H9 (cell line): ENCODE data around the gene ABCC3. TPM values are rescaled to one million over a fixed set of nuclear protein-coding genes. Genes with fewer than 3 reads are reported as not detected.
A peak's percentile ranks its signal among the peaks of the same experiment; 100 is the strongest.

Source experiments
- DNase-seq: peaks from one replicate; pipeline ENCODE4 v3.0.0-alpha.2; 2017
- H2AFZ ChIP-seq: one replicate; pipeline ENCODE4 v1.6.1; 2013; ENCODE audit warnings: mild to moderate bottlenecking, low read length, control low read depth, moderate library complexity
- H2AK5ac ChIP-seq: 2 replicates; pipeline ENCODE4 v1.6.1; 2013; ENCODE audit warnings: low read length, control low read depth, mixed read lengths; ENCODE audit not compliant: insufficient read length
- H2BK120ac ChIP-seq: one replicate; pipeline ENCODE4 v1.6.1; 2013; ENCODE audit warnings: low read depth, mild to moderate bottlenecking, low read length, control low read depth, inconsistent platforms; ENCODE audit not compliant: poor library complexity, severe bottlenecking
- H2BK12ac ChIP-seq: 2 replicates; pipeline ENCODE4 v1.6.1; 2013; ENCODE audit warnings: low read length, control low read depth, mixed read lengths, low read depth; ENCODE audit not compliant: insufficient read length
- H2BK15ac ChIP-seq: 2 replicates; pipeline ENCODE4 v1.6.1; 2013; ENCODE audit warnings: low read depth, low read length, control low read depth
- H2BK20ac ChIP-seq: one replicate; pipeline ENCODE4 v1.6.1; 2013; ENCODE audit warnings: low read depth, mild to moderate bottlenecking, low read length, control low read depth, inconsistent platforms; ENCODE audit not compliant: poor library complexity, severe bottlenecking
- H2BK5ac ChIP-seq: 2 replicates; pipeline ENCODE4 v1.6.1; 2013; ENCODE audit warnings: low read length, control low read depth, mixed read lengths; ENCODE audit not compliant: insufficient read length
- H3K14ac ChIP-seq: 2 replicates; pipeline ENCODE4 v1.6.1; 2013; ENCODE audit warnings: low read length, control low read depth; ENCODE audit not compliant: insufficient read depth
- H3K18ac ChIP-seq: 2 replicates; pipeline ENCODE4 v1.6.1; 2013; ENCODE audit warnings: low read depth, mild to moderate bottlenecking, mixed read lengths, low read length, control low read depth; ENCODE audit not compliant: insufficient read length
- H3K23ac ChIP-seq: 2 replicates; pipeline ENCODE4 v1.6.1; 2013; ENCODE audit warnings: low read length, control low read depth, mixed read lengths, low read depth; ENCODE audit not compliant: insufficient read length
- H3K23me2 ChIP-seq: 2 replicates; pipeline ENCODE4 v1.6.1; 2013; ENCODE audit warnings: low read depth, mild to moderate bottlenecking, mixed read lengths, low read length, control low read depth; ENCODE audit not compliant: insufficient read length, poor library complexity, severe bottlenecking
- H3K27ac ChIP-seq: 2 replicates; pipeline ENCODE4 v1.5.1; 2013; ENCODE audit warnings: low read length, control low read depth, mixed read lengths, low read depth; ENCODE audit not compliant: insufficient read length
- H3K27me3 ChIP-seq: 2 replicates; pipeline ENCODE4 v1.6.1; 2013; ENCODE audit warnings: low read length, control low read depth, inconsistent platforms; ENCODE audit not compliant: insufficient read depth
- H3K4ac ChIP-seq: 2 replicates; pipeline ENCODE4 v1.6.1; 2013; ENCODE audit warnings: low read depth, mild to moderate bottlenecking, control low read depth, inconsistent platforms, low read length, moderate library complexity
- H3K4me1 ChIP-seq: 2 replicates; pipeline ENCODE4 v1.6.1; 2013; ENCODE audit warnings: low read length, control low read depth, inconsistent platforms; ENCODE audit not compliant: insufficient read depth
- H3K4me2 ChIP-seq: 2 replicates; pipeline ENCODE4 v1.6.1; 2013; ENCODE audit warnings: low read length, control low read depth, mixed read lengths; ENCODE audit not compliant: insufficient read length, insufficient read depth
- H3K56ac ChIP-seq: 2 replicates; pipeline ENCODE4 v1.6.1; 2013; ENCODE audit warnings: low read depth, mild to moderate bottlenecking, mixed read lengths, low read length, control low read depth; ENCODE audit not compliant: insufficient read length
- H3K79me1 ChIP-seq: 2 replicates; pipeline ENCODE4 v1.6.1; 2013; ENCODE audit warnings: low read depth, mild to moderate bottlenecking, moderate library complexity, low read length, control low read depth, inconsistent platforms; ENCODE audit not compliant: insufficient read depth, poor library complexity, severe bottlenecking
- H3K79me2 ChIP-seq: 2 replicates; pipeline ENCODE4 v1.6.1; 2013; ENCODE audit warnings: low read length, control low read depth, inconsistent platforms; ENCODE audit not compliant: insufficient read depth
- H3K9ac ChIP-seq: 2 replicates; pipeline ENCODE4 v1.6.1; 2013; ENCODE audit warnings: low read length, control low read depth, mixed read lengths; ENCODE audit not compliant: insufficient read length; ENCODE audit errors: extremely low read depth
- H3K9me3 ChIP-seq: one replicate; pipeline ENCODE4 v1.6.1; 2013; ENCODE audit warnings: low read depth, low read length, inconsistent platforms; ENCODE audit not compliant: control insufficient read depth
- H3T11ph ChIP-seq: one replicate; pipeline ENCODE4 v1.6.1; 2013; ENCODE audit warnings: mild to moderate bottlenecking, low read length, control low read depth, inconsistent platforms
- H4K20me1 ChIP-seq: one replicate; pipeline ENCODE4 v1.6.1; 2013; ENCODE audit not compliant: control insufficient read depth, insufficient read length, insufficient read depth
- H4K5ac ChIP-seq: 2 replicates; pipeline ENCODE4 v1.6.1; 2013; ENCODE audit warnings: low read depth, mild to moderate bottlenecking, mixed read lengths, low read length, control low read depth; ENCODE audit not compliant: insufficient read length
- H4K8ac ChIP-seq: replicated peaks from 2 replicates; pipeline ENCODE4 v1.6.1; 2013; ENCODE audit warnings: low read length, control low read depth, mixed read lengths, low read depth; ENCODE audit not compliant: insufficient read length
- H4K91ac ChIP-seq: 2 replicates; pipeline ENCODE4 v1.6.1; 2013; ENCODE audit warnings: low read depth, mild to moderate bottlenecking, moderate library complexity, mixed read lengths, low read length, control low read depth; ENCODE audit not compliant: insufficient read length
- H3K27ac Mint-ChIP-seq, 3 experiments: 2 replicates in 2 of 3; 3 replicates in 1 of 3; pipeline ENCODE4 v1.8.0; 2020 to 2021; ENCODE audit warnings: mixed read lengths in 3 of 3, mild to moderate bottlenecking in 1 of 3, moderate library complexity in 1 of 3
- H3K27me3 Mint-ChIP-seq: 2 replicates; pipeline ENCODE4 v1.8.0; 2021; ENCODE audit warnings: low read depth, mild to moderate bottlenecking, moderate library complexity, mixed read lengths
- H3K36me3 Mint-ChIP-seq, 3 experiments: 2 replicates in 2 of 3; 3 replicates in 1 of 3; pipeline ENCODE4 v1.8.0; 2020 to 2021; ENCODE audit warnings: low read depth in 3 of 3, mixed read lengths in 3 of 3; ENCODE audit not compliant: insufficient read depth in 1 of 3
- H3K4me1 Mint-ChIP-seq, 2 experiments: 2 replicates each; pipeline ENCODE4 v1.8.0; 2020; ENCODE audit warnings: mixed read lengths in 2 of 2
- H3K4me3 Mint-ChIP-seq, 2 experiments: 2 replicates in 1 of 2; 3 replicates in 1 of 2; pipeline ENCODE4 v1.8.0; 2020 to 2021; ENCODE audit warnings: mild to moderate bottlenecking in 2 of 2, mixed read lengths in 2 of 2, moderate library complexity in 1 of 2
- H3K9me3 Mint-ChIP-seq, 2 experiments: 2 replicates in 1 of 2; 3 replicates in 1 of 2; pipeline ENCODE4 v1.8.0; 2020; ENCODE audit warnings: mild to moderate bottlenecking in 2 of 2, mixed read lengths in 2 of 2, moderate library complexity in 1 of 2
- WGBS: extraction: QIAGEN DNeasy Blood & Tissue Kit; methylation state at CpG from one replicate; pipeline ENCODE4 v1.1.7; 2013; ENCODE audit warnings: missing lambda C conversion rate, low lambda C conversion rate, mixed read lengths; ENCODE audit not compliant: insufficient read length; ENCODE audit errors: extremely low coverage; 5-methylcytosine and 5-hydroxymethylcytosine counted together
- total RNA-seq: library from RNA; stranded (reverse); gene quantifications from 2 replicates; pipeline ENCODE4 v1.2.1, GENCODE V29; 2021
- TF ChIP-seq, protein P1 (sequence below): fragments of 200-600 bp; sonication (generic); conservative IDR thresholded peaks from 3 replicates; pipeline ENCODE4 v1.8.0; 2021; ENCODE audit warnings: antibody characterized with exemption, mild to moderate bottlenecking

Gene ABCC3
- total RNA-seq, 1 experiment from 2014 or later = 0.31 TPM

DNA sequence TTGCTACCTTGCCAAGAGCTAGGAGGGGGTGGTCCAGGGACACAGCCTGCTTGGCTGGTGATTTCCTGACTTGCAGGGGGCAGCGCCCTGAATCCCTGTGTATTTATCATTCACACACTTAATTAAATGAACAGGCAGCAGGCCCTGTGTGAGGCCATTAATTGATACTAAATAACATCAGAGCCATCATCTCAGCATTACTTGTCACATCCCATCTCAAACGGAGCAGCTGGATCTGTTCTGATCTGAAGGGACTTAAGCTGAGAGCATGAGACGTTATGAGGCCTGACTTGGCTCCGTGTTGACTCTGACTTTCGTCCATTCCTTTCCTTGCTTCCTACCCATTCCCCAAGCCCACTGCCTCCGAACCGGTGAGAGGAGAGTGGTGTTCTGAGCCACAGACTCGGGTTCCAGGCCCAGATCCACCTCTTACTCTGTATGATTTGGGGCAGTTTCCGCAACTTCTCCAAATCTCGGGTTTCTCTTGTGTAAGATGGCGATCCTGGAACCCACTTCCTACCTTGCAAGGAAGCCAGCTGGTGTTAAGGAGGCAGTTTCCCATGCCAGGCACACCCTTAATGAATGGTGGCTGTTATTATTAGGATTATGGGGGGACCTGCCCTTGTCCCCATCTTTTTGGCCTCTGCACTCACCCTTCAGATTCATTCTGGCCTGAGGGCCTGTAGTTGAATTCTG lies 40.4 kb upstream of the ABCC3 start:
- no peak overlapping the region for H2BK20ac ChIP-seq
- H3K56ac ChIP-seq = no peak overlapping the region
- H2BK12ac ChIP-seq = no peak overlapping the region
- no peak overlapping the region for H2BK120ac ChIP-seq
- peaks cover 2% of the 10 kb centered on the region; the same call in 1 of the 2 replicates for H3K27me3 Mint-ChIP-seq
- peaks cover 7 to 15% of the 10 kb centered on the region in 2 experiments for H3K4me1 Mint-ChIP-seq
- no peaks in the 10 kb centered on the region for H3K9me3 ChIP-seq
- H3K23me2 ChIP-seq = no peaks in the 10 kb centered on the region
- H3K4me3 Mint-ChIP-seq = no peak overlapping the region; a peak in 1 of 5 replicates
- H4K5ac ChIP-seq = no peak overlapping the region
- H3K4me2 ChIP-seq = no peak overlapping the region
- H2AK5ac ChIP-seq = no peak overlapping the region
- DNase-seq = no peak
- no peak overlapping the region for H3K9ac ChIP-seq
- no peaks in the 10 kb centered on the region for H3K9me3 Mint-ChIP-seq
- H3K18ac ChIP-seq = no peak overlapping the region
- no peak overlapping the region for H2BK5ac ChIP-seq
- H2AFZ ChIP-seq = no peak overlapping the region
- H3K79me2 ChIP-seq = no peaks in the 10 kb centered on the region
- H3K27ac ChIP-seq = no peak overlapping the region
- no peaks in the 10 kb centered on the region for H3K79me1 ChIP-seq
- H3K14ac ChIP-seq = no peak overlapping the region; the same call in 1 of the 2 replicates
- TF ChIP-seq, protein P1, sequence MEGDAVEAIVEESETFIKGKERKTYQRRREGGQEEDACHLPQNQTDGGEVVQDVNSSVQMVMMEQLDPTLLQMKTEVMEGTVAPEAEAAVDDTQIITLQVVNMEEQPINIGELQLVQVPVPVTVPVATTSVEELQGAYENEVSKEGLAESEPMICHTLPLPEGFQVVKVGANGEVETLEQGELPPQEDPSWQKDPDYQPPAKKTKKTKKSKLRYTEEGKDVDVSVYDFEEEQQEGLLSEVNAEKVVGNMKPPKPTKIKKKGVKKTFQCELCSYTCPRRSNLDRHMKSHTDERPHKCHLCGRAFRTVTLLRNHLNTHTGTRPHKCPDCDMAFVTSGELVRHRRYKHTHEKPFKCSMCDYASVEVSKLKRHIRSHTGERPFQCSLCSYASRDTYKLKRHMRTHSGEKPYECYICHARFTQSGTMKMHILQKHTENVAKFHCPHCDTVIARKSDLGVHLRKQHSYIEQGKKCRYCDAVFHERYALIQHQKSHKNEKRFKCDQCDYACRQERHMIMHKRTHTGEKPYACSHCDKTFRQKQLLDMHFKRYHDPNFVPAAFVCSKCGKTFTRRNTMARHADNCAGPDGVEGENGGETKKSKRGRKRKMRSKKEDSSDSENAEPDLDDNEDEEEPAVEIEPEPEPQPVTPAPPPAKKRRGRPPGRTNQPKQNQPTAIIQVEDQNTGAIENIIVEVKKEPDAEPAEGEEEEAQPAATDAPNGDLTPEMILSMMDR = no peak
- H3K36me3 Mint-ChIP-seq = peaks cover 0 to 2% (median 0%) of the 10 kb centered on the region in 3 experiments; a peak in 2 of 7 replicates
- no peaks in the 10 kb centered on the region for H3K27me3 ChIP-seq
- H4K8ac ChIP-seq = no peak overlapping the region
- H4K20me1 ChIP-seq = peaks cover 2% of the 10 kb centered on the region
- H3K27ac Mint-ChIP-seq = peak overlapping the region in 1 of 3 experiments; percentile 90; a peak in 2 of 7 replicates
- WGBS = no CpG with 5 or more reads among the region's 11 CpGs
- H3K4me1 ChIP-seq = no peaks in the 10 kb centered on the region
- no peak overlapping the region for H3T11ph ChIP-seq
- H3K4ac ChIP-seq = no peak overlapping the region
- H3K23ac ChIP-seq = no peak overlapping the region
- no peak overlapping the region for H2BK15ac ChIP-seq
- H4K91ac ChIP-seq = no peak overlapping the region
